AG04450 (cell line): Measurements from ENCODE around the gene PLP1. TPM values are rescaled to one million over a fixed set of nuclear protein-coding genes. Genes with fewer than 3 reads are reported as not detected.
A peak's percentile ranks its signal among the peaks of the same experiment; 100 is the strongest.
"Not testable (repeated sequence)": the region's sequence is repeated elsewhere in the genome, so short reads cannot be mapped to it uniquely, and the experiment has no call there.

Experiments used
- CTCF ChIA-PET: fragments of 300-600, 350-600 bp; formaldehyde crosslinking; extraction: SDS; loops from one replicate; lab custom pipeline; 2022; ENCODE audit warnings: antibody characterized with exemption, inconsistent platforms; lab: Charles Lee
- POLR2A ChIA-PET: fragments of 350-600 bp; formaldehyde crosslinking; extraction: SDS; loops from one replicate; lab custom pipeline; 2021; ENCODE audit warnings: antibody characterized with exemption, inconsistent platforms; lab: Yijun Ruan, JAX
- DNase-seq: peaks from one replicate; pipeline ENCODE4 v3.0.0-alpha.2; 2011; ENCODE audit warnings: low read depth, low spot score
- H3K27ac ChIP-seq: one replicate; pipeline ENCODE4 v1.5.1; 2012; ENCODE audit warnings: low read depth, low read length, control low read depth
- H3K27me3 ChIP-seq: one replicate; pipeline ENCODE4 v1.6.0; 2012; ENCODE audit warnings: low read length; ENCODE audit not compliant: control insufficient read depth, insufficient read depth
- H3K4me3 ChIP-seq: 2 replicates; pipeline ENCODE4 v1.5.1; 2011; ENCODE audit warnings: mild to moderate bottlenecking, low read depth, low read length, control low read depth
- H3K9me3 ChIP-seq: 2 replicates; pipeline ENCODE4 v1.5.1; 2012; ENCODE audit warnings: low read length; ENCODE audit not compliant: control insufficient read depth, insufficient read depth
- CTCF ChIP-seq: IDR thresholded peaks from 2 replicates; pipeline ENCODE4 v1.5.1; 2011; ENCODE audit warnings: low read depth, low read length, control low read depth, inconsistent platforms
- polyA plus RNA-seq: library from polyadenylated mRNA; depleted of rRNA; stranded (reverse); fragments of >200 nt; gene quantifications from 2 replicates; pipeline ENCODE4 v1.2.3, GENCODE V29; 2011

Gene PLP1
- polyA plus RNA-seq, 1 experiment, result 0.41 TPM

GRCh38 chrX:103811858-103812257 is 35.2 kb downstream of the PLP1 start:
- no peak for TF ChIP-seq CTCF
- CTCF ChIA-PET, result interaction anchor here (0.5 to 0.9 kb wide), 2 partner anchors 36 to 121 kb away, joined by 3 read pairs; no protein-coding TSS in a partner anchor
- Histone ChIP-seq H3K27ac (no peak overlapping the region), H3K4me3 (no peak overlapping the region), H3K9me3 (no peaks in the 10 kb centered on the region), H3K27me3 (no peaks in the 10 kb centered on the region)
- no peak for DNase-seq
- POLR2A ChIA-PET, result no interaction called here

GRCh38 chrX:103817101-103817500 is 40.5 kb downstream of the PLP1 start:
- CTCF ChIA-PET, result interaction anchor here (0.6 to 2.7 kb wide), 4 partner anchors 127 to 329 kb away, joined by 3 to 12 read pairs (median 4); no protein-coding TSS in a partner anchor
- H3K9me3 ChIP-seq, POLR2A ChIA-PET, H3K27ac ChIP-seq, DNase-seq, H3K4me3 ChIP-seq, H3K27me3 ChIP-seq: not testable (repeated sequence)

GRCh38 chrX:103817502-103817901 is 40.9 kb downstream of the PLP1 start:
- no peak for DNase-seq
- no peak overlapping the region for H3K27ac ChIP-seq
- POLR2A ChIA-PET, result no interaction called here
- no peak overlapping the region for H3K4me3 ChIP-seq
- no peaks in the 10 kb centered on the region for H3K27me3 ChIP-seq
- no peaks in the 10 kb centered on the region for H3K9me3 ChIP-seq
- TF ChIP-seq CTCF, result peak; percentile 60
- CTCF ChIA-PET, result interaction anchor here (0.6 to 2.7 kb wide), 5 partner anchors 14 to 284 kb away, joined by 3 to 12 read pairs (median 3); partner anchors contain the start of gene RAB9B

- no peaks in the 10 kb centered on the region for H3K27me3 ChIP-seq
Measured at GRCh38 chrX:103818842-103819619, 42.4 kb downstream of the PLP1 start.

GRCh38 chrX:103820802-103821201 is 44.2 kb downstream of the PLP1 start:
- H3K27ac ChIP-seq, CTCF ChIA-PET, H3K9me3 ChIP-seq, H3K4me3 ChIP-seq, DNase-seq, H3K27me3 ChIP-seq, POLR2A ChIA-PET: not testable (repeated sequence)

More at GRCh38 chrX:103818842-103819619, 42.4 kb downstream of the PLP1 start:
- Histone ChIP-seq H3K9me3 (no peaks in the 10 kb centered on the region), H3K4me3 (no peak overlapping the region), H3K27ac (no peak overlapping the region)
- no peak for TF ChIP-seq CTCF
- CTCF ChIA-PET, result interaction anchor here (0.8 to 2.7 kb wide), 5 partner anchors 26 to 286 kb away, joined by 3 to 12 read pairs (median 3); no protein-coding TSS in a partner anchor
- no peak for DNase-seq
- POLR2A ChIA-PET, result no interaction called here

- H3K27ac ChIP-seq, result no peak overlapping the region
- H3K27me3 ChIP-seq, result no peaks in the 10 kb centered on the region
- TF ChIP-seq CTCF, result no peak
- ChIA-PET CTCF (interaction anchor here (0.6 to 1.4 kb wide), 4 partner anchors 8 to 291 kb away, joined by 3 to 5 read pairs (median 4); no protein-coding TSS in a partner anchor), POLR2A (no interaction called here)
- H3K4me3 ChIP-seq, result no peak overlapping the region
- H3K9me3 ChIP-seq, result no peaks in the 10 kb centered on the region
- no peak for DNase-seq
Measured at GRCh38 chrX:103823591-103823990, 47.0 kb downstream of the PLP1 start.
